ENCODE results near the gene PGM1.

DNA sequence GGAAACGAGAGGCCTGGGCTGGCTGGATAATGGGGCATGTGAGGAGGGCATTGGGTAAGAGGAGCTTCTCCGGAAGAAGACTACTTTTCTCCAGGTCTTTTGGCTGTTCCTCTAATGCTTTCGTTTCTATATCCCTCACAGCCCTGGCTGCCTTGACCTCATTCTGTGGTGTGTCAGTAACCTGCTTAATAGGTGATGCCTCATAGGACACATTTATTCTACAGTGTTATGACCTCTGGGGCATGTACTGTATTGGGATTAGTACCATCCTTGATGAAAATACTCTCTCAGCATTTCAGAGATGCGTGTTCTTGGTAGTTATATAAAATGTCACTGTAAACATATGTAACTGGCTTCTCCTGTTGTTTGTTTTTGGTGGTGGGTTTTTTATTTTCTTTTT is 40.1 kb downstream of the PGM1 start:
- TF ChIP-seq EZH2 (IDR thresholded peaks at IDR 0.05; ENCODE audit: insufficient read depth, poor library complexity, severe bottlenecking) = no peak
- TF ChIP-seq EZH2phosphoT487 (IDR thresholded peaks at IDR 0.05; ENCODE audit: insufficient read depth, low read depth) = no peak
